ENCODE measurements around the gene MLLT3.
A peak's percentile ranks its signal among the peaks of the same experiment; 100 is the strongest.

MLLT3 gene

DNA sequence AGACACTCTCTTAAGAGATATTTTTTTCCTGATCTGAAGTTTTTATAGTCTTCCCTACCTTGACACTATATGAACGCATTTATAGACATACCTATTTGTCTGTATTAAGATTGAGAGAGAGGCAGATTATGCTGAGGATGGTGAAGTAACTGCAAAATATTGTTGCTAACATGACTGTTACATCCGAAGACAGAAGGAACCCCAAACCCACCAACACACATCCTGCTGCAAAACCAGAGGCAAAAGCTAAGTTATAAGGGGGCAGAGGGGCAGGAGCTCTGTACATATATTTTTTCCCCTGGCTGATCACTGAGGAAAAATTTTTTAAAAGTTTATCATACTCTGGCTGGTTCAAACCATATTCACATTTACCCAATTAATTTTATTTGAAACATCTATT lies 279.0 kb downstream of the MLLT3 start:
- H3K36me3 Mint-ChIP-seq (ENCODE audit: low read depth), result peaks cover 22% of the 10 kb centered on the region
- H3K4me3 Mint-ChIP-seq, result no peak overlapping the region
- no peak overlapping the region for H3K27ac Mint-ChIP-seq
- H3K4me1 Mint-ChIP-seq, result peaks cover 14% of the 10 kb centered on the region
- TF ChIP-seq, protein P1, sequence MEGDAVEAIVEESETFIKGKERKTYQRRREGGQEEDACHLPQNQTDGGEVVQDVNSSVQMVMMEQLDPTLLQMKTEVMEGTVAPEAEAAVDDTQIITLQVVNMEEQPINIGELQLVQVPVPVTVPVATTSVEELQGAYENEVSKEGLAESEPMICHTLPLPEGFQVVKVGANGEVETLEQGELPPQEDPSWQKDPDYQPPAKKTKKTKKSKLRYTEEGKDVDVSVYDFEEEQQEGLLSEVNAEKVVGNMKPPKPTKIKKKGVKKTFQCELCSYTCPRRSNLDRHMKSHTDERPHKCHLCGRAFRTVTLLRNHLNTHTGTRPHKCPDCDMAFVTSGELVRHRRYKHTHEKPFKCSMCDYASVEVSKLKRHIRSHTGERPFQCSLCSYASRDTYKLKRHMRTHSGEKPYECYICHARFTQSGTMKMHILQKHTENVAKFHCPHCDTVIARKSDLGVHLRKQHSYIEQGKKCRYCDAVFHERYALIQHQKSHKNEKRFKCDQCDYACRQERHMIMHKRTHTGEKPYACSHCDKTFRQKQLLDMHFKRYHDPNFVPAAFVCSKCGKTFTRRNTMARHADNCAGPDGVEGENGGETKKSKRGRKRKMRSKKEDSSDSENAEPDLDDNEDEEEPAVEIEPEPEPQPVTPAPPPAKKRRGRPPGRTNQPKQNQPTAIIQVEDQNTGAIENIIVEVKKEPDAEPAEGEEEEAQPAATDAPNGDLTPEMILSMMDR (IDR thresholded peaks at IDR 0.05; ENCODE audit: unreplicated experiment in 3 of 3), result no peak
- no peaks in the 10 kb centered on the region for H3K9me3 Mint-ChIP-seq
- no peaks in the 10 kb centered on the region for H3K27me3 Mint-ChIP-seq (ENCODE audit: low read depth)

DNA sequence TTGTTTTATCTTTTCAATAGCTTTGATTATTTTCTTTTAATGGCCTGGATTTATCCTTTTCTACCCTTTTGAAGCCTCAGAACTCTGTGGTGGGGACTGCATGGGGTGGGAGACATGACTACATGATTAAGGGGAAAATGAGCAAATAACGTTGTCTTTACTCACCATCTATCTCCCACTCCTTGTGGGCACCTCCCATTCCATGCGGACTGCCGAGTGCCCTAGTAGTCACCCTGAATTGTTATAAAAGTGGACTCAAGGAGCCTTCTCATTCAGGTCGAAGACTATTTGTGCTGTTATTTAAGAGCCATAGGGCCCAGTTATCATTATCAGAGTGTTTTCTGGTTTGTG lies 281.8 kb downstream of the MLLT3 start:
- peaks cover 14% of the 10 kb centered on the region for H3K4me1 Mint-ChIP-seq
- no peaks in the 10 kb centered on the region for H3K9me3 Mint-ChIP-seq
- no peak overlapping the region for H3K4me3 Mint-ChIP-seq
- H3K27me3 Mint-ChIP-seq (ENCODE audit: low read depth), result no peaks in the 10 kb centered on the region
- H3K36me3 Mint-ChIP-seq (ENCODE audit: low read depth), result peaks cover 6% of the 10 kb centered on the region
- peak overlapping the region; percentile 8 to 70 (median 53) for H3K27ac Mint-ChIP-seq
- TF ChIP-seq, protein P1 (IDR thresholded peaks at IDR 0.05; ENCODE audit: unreplicated experiment in 3 of 3), result no peak

DNA sequence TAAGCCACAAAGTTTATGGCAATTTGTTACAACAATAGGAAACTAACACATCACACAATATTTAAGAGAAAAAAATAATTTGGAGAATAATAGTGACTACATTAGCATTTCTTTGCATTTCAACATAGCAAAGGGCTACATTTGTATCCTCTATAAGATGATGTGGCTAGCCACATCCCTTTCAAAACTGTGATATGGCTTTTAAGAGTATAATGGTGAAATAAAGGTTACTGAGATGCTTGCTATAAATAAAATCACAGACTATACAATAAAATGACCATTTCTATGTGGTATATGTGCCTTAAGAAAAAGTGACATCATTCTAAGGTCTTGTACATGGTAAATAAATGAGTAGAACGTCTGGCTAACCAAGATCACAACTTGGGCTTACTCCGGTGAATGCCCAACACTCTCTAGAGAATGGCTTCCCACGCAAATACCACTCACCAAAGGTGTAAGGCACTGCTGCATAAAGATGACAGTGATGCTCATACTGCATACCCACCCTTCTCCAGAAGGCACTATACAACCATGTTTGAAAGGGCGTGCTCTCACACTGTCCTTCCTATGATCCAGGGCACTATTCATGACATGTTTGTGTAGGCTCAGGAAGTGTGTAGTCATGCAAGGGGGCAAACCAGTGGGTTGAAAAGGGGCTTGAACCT lies 286.5 kb downstream of the MLLT3 start:
- H3K4me1 Mint-ChIP-seq, result peaks cover 18% of the 10 kb centered on the region
- H3K9me3 Mint-ChIP-seq, result peaks cover 4% of the 10 kb centered on the region
- H3K27ac Mint-ChIP-seq, result no peak overlapping the region
- peaks cover 4% of the 10 kb centered on the region for H3K27me3 Mint-ChIP-seq (ENCODE audit: low read depth)
- TF ChIP-seq, protein P1 (IDR thresholded peaks at IDR 0.05; ENCODE audit: unreplicated experiment in 3 of 3), result no peak
- no peaks in the 10 kb centered on the region for H3K36me3 Mint-ChIP-seq (ENCODE audit: low read depth)
- H3K4me3 Mint-ChIP-seq, result no peak overlapping the region

DNA sequence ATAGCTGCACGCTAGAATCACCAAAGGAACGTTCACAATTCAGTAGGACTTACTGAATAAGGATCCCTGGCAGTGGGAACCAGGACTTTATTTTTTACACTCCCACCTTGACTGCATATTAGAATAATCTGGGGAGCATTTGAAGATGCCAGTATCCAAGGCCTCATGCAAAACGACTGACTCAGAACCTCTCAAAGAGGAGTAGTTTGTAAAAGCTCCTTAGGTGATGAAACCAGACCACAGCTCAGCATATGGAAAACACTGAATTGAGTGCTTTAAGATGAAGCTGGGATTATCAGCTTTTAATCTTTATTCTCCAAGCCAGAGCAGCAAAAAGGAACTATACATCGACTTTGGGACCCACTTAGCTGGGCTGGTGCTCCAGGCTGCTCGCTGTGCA lies 288.3 kb downstream of the MLLT3 start:
- Mint-ChIP-seq H3K27me3 (ENCODE audit: low read depth) (peaks cover 4% of the 10 kb centered on the region), H3K9me3 (peaks cover 6% of the 10 kb centered on the region), H3K4me3 (no peak overlapping the region), H3K4me1 (peaks cover 9% of the 10 kb centered on the region), H3K27ac (no peak overlapping the region), H3K36me3 (ENCODE audit: low read depth) (no peaks in the 10 kb centered on the region)
- TF ChIP-seq, protein P1 (IDR thresholded peaks at IDR 0.05; ENCODE audit: unreplicated experiment in 3 of 3), result no peak

DNA sequence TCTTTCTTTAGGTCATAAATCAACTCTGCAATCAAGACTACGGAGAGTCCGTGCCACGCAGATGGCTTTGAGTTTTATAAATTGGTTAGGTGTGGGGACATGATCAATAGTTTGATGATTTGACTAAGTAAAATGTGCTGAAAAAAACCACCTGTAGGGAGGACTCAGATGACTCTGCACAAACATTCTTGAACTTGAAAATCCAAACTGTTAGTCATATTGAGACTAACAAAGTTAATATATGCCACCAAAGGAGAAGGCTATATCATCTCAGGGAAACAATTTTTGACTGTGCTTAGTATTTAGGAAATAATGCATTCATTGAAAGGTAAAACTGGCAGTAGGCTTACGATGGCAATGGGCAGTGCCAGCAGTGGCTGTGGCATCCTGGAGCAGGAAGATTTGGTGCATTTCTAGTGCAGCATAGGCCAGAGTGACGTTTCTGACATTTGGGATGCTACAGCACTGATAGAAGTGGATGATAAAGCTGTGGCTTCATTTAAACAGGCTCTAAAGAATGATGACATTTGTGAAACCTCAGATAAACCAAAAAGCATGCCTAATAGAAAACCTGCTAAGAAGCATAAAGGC lies 291.1 kb downstream of the MLLT3 start:
- Mint-ChIP-seq H3K27ac (no peak overlapping the region), H3K36me3 (ENCODE audit: low read depth) (no peaks in the 10 kb centered on the region), H3K4me3 (no peak overlapping the region), H3K27me3 (ENCODE audit: low read depth) (peaks cover 4% of the 10 kb centered on the region), H3K4me1 (peaks cover 9% of the 10 kb centered on the region), H3K9me3 (peaks cover 6% of the 10 kb centered on the region)
- TF ChIP-seq, protein P1 (IDR thresholded peaks at IDR 0.05; ENCODE audit: unreplicated experiment in 3 of 3), result no peak

DNA sequence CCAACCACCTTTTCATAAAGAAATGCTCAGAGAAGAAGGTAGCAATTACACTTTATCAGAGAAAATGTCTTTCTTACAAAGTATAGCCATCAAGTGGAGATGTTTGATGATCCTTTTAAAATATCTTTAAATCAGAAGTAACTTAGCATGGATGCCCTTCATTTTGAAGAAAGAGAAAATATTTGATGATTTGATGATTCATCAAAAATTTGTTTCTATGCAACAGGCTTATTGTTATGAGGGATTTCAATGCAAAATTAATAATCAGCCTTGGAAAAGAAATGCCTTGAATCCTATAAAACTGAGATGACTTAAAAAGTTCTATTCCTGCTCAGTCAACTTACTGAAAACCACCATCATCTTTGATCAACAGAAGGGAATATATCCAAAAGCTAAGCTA lies 291.6 kb downstream of the MLLT3 start:
- TF ChIP-seq, protein P1 (IDR thresholded peaks at IDR 0.05; ENCODE audit: unreplicated experiment in 3 of 3), result no peak
- Mint-ChIP-seq H3K9me3 (peaks cover 6% of the 10 kb centered on the region), H3K36me3 (ENCODE audit: low read depth) (no peaks in the 10 kb centered on the region), H3K4me3 (no peak overlapping the region), H3K4me1 (peaks cover 9% of the 10 kb centered on the region), H3K27me3 (ENCODE audit: low read depth) (peaks cover 4% of the 10 kb centered on the region), H3K27ac (no peak overlapping the region)

All from nephron (organoid).